HG02981 (cell line): ENCODE results near the gene FAM3D.
A peak's percentile ranks its signal among the peaks of the same experiment; 100 is the strongest.

Source experiments
- ATAC-seq: cut with Tn5 transposase; IDR thresholded peaks from one replicate; pipeline ENCODE4 v1.9.1; 2021; ENCODE audit warnings: mild to moderate bottlenecking, moderate library complexity; ENCODE audit not compliant: unreplicated experiment

FAM3D gene

DNA sequence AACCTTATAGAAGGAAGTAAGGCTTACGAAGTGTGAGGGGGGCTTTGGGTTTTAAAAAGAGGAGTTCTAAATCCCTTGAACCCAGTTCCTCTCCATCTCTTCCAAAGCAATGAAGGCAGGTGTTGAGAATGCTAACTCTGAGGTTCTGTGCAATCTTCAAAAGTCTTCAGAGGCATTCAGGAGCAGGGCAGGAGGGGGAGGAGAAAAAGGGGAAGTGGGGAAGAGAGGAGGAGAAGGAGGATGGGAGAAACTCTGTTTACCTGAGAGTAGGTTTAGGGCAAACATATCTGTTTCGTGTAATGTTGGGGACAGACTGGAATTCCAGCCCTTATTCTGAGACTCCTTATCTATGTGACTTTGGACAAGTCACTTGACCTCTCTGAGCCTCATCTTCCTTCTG is 36.9 kb downstream of the FAM3D start:
- no peak for ATAC-seq

- ATAC-seq, result no peak
These were observed 37.6 kb downstream of the FAM3D start for GRCh38 chr3:58628823-58629562.

DNA sequence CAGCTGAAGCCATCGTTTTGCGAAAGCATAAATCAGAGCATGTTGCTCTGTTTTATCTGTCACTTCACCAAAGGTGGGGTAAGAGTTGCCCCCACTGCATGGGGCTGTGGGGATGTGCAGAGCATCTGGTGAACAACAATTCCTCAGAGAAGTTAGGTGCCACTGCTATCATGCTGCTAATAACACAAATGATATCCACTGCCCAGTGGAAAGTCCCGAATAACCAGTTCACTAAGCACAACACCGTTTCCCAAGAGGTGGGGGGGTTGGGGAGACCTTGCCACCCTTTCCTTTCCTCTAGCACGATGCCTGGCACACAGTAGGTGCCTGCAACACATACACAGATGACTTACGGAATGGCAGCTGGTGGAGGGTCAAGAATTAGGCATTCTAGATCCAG is 38.6 kb downstream of the FAM3D start:
- ATAC-seq, result no peak

DNA sequence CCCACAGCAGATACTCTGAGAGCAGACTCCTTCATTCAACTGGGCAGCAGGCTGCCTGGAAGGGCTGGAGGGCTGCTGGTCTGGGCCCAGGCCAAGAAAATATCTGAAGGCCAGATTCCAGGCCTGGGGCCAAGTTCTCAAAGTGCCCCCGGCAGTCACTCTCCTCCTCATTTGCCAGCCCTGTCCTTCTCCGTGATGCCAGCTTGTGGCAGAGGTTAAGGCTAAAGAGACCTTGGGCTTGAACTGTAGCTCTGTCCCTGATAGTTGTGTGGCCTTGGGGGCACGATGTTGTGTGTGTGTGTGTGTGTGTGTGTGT is 39.0 kb downstream of the FAM3D start:
- no peak for ATAC-seq

DNA sequence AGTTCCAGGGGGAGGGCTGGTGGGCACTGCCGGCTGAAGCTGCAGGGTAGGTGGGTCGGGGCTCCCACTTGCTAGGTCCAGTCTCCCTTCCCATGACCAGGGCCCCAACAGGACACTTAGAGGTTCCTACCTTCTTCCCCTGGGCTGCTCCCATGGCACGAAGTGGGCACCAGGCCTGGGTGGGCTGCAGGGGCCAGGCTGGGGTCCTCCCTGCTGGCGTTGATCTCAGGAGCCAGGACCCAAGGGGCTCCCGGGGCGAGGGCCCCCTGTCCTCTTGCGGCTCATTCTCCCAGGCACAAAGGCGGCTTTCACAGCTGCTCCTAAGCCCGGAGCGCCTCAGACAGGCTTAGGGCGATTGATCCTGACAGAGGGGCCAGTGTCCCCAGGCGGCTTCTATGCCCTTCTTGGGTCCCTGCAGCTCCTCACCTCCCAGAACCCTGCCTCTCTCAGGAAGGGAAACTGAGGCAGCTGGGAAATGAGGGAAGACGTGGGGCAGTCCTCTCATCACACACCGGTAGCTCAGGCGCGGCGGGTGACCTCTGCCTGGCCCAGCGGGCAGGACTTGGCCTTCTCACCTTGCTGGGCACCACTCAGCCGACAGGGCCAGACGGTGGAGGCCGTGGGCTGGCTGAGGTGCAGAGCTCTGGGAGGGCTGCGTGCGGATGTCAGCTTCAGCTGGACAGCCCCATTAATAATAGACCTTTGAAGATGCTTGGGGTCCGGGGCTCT is 39.6 kb downstream of the FAM3D start:
- ATAC-seq, result no peak

- ATAC-seq, result no peak
These were observed 41.3 kb downstream of the FAM3D start for GRCh38 chr3:58625196-58625824.

DNA sequence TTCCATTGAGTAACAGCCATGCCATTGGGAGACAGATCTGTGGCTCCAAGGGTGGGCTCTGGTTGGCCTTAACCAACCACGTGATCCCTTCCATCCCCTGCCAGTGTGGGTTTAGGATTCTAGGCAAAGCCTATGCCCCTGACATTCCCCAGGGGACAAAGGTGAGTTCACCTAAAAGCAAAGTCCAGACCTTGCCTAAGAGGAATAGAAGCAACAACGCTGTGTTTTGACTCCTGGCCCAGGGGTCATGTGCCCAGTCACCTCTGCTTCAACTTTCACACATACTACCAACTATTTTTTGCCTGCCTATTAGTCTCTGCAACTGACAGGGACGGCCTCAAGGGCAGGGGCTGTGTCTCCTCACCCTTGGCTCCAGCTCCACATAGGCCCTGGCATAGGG is 42.0 kb downstream of the FAM3D start:
- no peak for ATAC-seq

DNA sequence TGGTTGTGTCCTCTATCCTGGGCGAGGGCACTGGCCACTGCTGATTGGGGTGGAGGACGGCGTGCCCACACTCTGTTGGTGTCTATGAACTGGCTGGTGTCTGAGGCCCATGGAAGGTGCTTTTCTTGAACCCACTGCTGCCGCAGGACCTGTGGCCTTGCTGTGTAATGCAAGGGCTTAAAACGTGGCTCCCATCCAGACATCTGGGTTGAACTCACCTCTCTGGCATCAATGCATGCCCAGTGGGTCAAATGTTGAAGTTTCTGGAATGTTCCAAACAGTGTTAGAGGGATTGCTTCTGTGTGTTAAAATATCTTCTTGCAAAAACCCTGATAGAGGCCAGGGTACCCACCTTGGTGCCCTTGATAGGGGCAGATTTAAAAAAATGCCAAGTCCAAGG is 42.6 kb downstream of the FAM3D start:
- ATAC-seq, result no peak

DNA sequence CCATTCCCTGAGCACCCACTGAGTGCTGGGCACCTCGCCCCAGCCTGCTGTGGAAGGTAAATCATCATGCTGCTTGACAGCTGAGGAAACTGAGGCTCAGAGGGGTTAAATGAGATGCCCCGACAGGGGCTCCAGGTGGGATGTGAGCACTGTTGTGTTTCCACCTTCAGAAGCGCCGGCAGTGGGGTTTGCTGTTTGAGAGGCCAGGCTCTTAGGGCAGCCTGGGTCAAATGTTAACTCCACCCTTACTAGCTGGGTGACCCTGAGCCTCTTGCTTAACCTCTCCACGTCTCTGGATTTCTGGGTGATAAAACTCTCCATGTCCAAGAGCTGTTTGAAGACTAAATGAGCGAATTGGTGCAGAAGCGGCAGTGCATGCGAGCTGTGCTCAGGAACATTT is 43.1 kb downstream of the FAM3D start:
- ATAC-seq, result no peak

GRCh38 chr3:58622892-58623291 is 43.7 kb downstream of the FAM3D start:
- ATAC-seq, result no peak

GRCh38 chr3:58622436-58622835 is 44.1 kb downstream of the FAM3D start:
- no peak for ATAC-seq

GRCh38 chr3:58621086-58621830 is 45.3 kb downstream of the FAM3D start:
- ATAC-seq, result no peak

- no peak for ATAC-seq
These were observed 46.2 kb downstream of the FAM3D start for GRCh38 chr3:58620421-58620820.

GRCh38 chr3:58617338-58617761 is 49.2 kb downstream of the FAM3D start:
- no peak for ATAC-seq

GRCh38 chr3:58613236-58614132 is 53.1 kb downstream of the FAM3D start:
- no peak for ATAC-seq

- ATAC-seq, result no peak
These were observed 53.7 kb downstream of the FAM3D start for GRCh38 chr3:58612830-58613229.

GRCh38 chr3:58609990-58610389 is 56.6 kb downstream of the FAM3D start:
- ATAC-seq, result peak; percentile 51

DNA sequence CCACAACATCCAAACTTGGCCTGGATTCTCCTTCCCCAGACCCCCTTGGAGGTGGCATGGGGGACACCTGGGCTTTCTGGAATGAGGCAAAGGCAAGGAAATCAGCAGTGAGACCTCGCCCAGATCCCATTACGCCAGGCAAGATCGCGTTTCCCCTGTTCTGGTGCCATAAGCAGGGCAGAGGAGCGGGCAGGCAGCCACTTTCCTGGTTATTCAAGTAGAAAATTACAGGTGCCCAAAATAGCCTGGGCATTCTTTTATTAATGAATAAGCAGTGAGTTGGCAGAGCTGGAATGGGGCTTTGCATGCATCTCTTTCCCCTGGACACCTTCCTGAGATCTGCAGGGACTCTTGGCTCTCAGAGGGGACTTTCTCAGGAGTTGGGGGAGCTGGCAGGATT is 57.9 kb downstream of the FAM3D start:
- no peak for ATAC-seq

GRCh38 chr3:58607816-58608215 is 58.8 kb downstream of the FAM3D start:
- ATAC-seq, result no peak

DNA sequence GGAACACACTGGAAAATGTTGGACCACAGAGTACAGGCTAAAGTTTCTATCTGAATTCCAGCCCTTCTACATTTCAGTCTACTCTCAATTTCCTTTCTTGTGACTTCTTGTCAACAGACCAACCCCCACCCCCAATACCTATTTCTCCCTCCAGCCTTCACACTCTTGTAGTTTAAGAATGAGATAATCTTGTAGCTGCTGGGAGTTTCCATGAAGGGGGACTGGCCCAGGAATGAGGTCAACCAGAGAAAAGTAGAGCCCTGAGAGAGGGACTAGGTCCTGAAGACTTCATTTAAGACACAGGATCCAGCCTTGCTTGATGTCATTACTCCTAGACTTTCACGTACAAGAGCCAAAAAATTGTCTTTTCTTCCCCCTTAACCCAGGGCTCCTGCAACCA is 59.9 kb downstream of the FAM3D start:
- ATAC-seq, result no peak

DNA sequence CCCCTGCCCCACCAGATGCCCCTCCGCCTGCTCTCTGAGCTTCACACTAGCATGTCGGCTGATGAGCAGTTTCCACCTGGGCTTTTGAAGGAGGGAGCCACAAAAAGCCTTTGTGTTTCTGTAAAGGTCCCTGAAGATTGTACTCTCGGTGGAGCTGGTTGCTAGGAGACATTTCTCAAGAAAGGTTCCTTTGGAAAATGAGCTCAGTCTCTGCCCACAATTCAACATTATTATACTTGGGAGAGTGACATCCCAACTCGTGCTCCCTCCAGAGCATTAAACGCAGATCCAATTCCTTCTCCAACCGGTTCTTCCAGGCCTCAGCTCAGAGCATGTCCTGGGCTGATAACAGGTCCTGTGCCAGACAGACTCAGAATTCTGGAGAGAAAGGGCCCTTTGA is 62.5 kb downstream of the FAM3D start:
- ATAC-seq, result no peak
